T-helper 2 cell treated with Interferon-gamma antibody and Interleukin-4, amounts not matched to agents 5 μg/mL and 100 μg/mL, for 36 hours (primary cell): ENCODE measurements around the gene DYNC2H1.

ENCODE experiments used
- DNase-seq: peaks from one replicate; pipeline ENCODE4 v3.0.0; 2021; ENCODE audit warnings: low spot score
- H3K27ac Mint-ChIP-seq: one replicate; pipeline ENCODE4 v1.8.0; 2021; ENCODE audit warnings: mild to moderate bottlenecking, mixed read lengths
- H3K27me3 Mint-ChIP-seq: one replicate; pipeline ENCODE4 v1.8.0; 2021; ENCODE audit warnings: low read depth, mixed read lengths
- H3K36me3 Mint-ChIP-seq: one replicate; pipeline ENCODE4 v1.8.0; 2021; ENCODE audit warnings: low read depth, mixed read lengths
- H3K4me1 Mint-ChIP-seq: one replicate; pipeline ENCODE4 v1.8.0; 2021; ENCODE audit warnings: low read depth, mixed read lengths
- H3K4me3 Mint-ChIP-seq: one replicate; pipeline ENCODE4 v1.8.0; 2022; ENCODE audit warnings: mild to moderate bottlenecking, moderate library complexity, mixed read lengths
- H3K9me3 Mint-ChIP-seq: one replicate; pipeline ENCODE4 v1.8.0; 2021; ENCODE audit warnings: mixed read lengths

Gene DYNC2H1

DNA sequence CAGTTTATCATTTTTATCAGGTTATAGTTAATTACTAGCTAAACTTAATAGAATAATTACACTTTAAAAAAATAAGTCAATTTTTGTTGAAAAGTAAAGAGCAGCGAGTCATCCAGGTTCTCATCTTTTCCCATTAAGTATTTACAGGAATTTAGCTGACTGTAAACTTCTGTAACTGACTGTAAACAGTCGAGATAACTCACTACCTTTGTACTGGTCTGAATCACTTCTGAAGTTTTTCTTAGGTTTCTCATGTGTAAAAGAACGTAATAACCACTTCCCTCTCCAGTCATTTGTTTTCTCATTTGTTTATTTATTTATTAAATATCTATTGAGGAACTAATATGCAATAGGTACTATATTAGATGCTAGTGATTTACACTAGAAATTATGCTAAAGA lies 270.8 kb downstream of the DYNC2H1 start:
- DNase-seq, result no peak
- Mint-ChIP-seq H3K4me1 (no peaks in the 10 kb centered on the region), H3K36me3 (no peaks in the 10 kb centered on the region), H3K27ac (no peak overlapping the region), H3K9me3 (peaks cover 4% of the 10 kb centered on the region), H3K27me3 (no peaks in the 10 kb centered on the region), H3K4me3 (no peak overlapping the region)

DNA sequence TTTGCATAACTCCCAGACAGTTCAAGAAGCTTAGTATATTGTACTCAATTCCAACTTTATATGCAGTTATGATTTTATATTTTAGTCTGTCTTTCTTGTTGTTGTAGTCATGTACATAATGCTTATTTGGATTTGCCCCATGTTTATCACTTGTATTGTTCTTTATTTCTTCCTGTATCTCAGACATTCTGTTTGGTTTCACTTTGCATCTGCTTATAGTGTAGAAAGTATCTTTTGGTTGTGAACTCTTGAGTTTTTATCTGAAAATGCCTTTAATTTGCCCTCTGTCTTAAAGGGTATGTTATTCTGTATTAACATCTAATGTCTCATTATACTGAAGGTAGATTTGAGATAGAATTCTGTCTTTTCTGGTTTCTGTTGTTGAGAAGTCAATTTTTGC lies 275.4 kb downstream of the DYNC2H1 start:
- Mint-ChIP-seq H3K4me3 (no peak overlapping the region), H3K27ac (no peak overlapping the region), H3K27me3 (no peaks in the 10 kb centered on the region), H3K4me1 (no peaks in the 10 kb centered on the region), H3K36me3 (no peaks in the 10 kb centered on the region), H3K9me3 (peaks cover 4% of the 10 kb centered on the region)
- DNase-seq, result no peak

- H3K36me3 Mint-ChIP-seq, result no peaks in the 10 kb centered on the region
- no peak for DNase-seq
- H3K9me3 Mint-ChIP-seq, result no peaks in the 10 kb centered on the region
- H3K27ac Mint-ChIP-seq, result no peak overlapping the region
- H3K4me1 Mint-ChIP-seq, result no peaks in the 10 kb centered on the region
- H3K27me3 Mint-ChIP-seq, result no peaks in the 10 kb centered on the region
- H3K4me3 Mint-ChIP-seq, result no peak overlapping the region
Observed at GRCh38 chr11:103395612-103396011, 286.4 kb downstream of the DYNC2H1 start.

DNA sequence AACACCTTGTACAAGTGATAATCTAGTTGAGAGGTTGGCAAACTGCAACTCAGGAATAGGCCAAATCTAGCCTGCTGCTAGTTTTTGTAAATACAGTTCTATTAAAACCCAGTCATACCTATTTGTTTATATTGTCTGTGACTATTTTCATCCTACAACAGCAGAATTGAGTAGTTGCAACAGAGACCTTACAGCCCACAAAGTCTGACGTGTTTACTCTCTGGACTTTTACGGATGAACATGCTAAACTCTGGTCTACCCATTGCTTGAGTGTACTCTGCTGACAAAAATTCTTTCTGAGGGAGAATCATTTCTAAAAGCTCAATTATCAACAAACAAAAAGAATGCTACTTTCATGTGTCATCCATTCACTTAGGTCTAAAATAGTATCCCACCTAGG lies 287.0 kb downstream of the DYNC2H1 start:
- Mint-ChIP-seq H3K4me3 (no peak overlapping the region), H3K27ac (no peak overlapping the region), H3K9me3 (no peaks in the 10 kb centered on the region), H3K4me1 (no peaks in the 10 kb centered on the region), H3K27me3 (no peaks in the 10 kb centered on the region), H3K36me3 (no peaks in the 10 kb centered on the region)
- no peak for DNase-seq

DNA sequence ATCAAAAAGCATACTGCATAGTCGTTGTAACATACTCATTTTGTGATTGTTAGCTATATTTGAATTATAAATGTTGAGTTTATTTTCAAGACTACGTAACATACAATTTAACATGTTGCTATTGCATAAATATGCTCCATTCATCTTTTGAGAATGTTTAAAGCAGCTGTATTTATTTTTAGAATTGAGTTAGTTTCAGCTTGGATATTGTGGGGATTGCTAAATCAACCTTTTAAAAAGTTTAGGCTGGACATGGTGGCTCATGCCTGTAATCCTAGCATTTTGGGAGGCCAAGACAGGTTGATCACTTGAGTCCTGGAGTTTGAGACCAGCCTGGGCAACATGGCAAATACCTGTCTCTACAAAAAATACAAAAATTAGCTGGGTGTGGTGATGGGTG lies 288.1 kb downstream of the DYNC2H1 start:
- no peaks in the 10 kb centered on the region for H3K27me3 Mint-ChIP-seq
- no peaks in the 10 kb centered on the region for H3K4me1 Mint-ChIP-seq
- no peak overlapping the region for H3K27ac Mint-ChIP-seq
- H3K9me3 Mint-ChIP-seq, result no peaks in the 10 kb centered on the region
- H3K4me3 Mint-ChIP-seq, result no peak overlapping the region
- H3K36me3 Mint-ChIP-seq, result no peaks in the 10 kb centered on the region
- DNase-seq, result no peak

DNA sequence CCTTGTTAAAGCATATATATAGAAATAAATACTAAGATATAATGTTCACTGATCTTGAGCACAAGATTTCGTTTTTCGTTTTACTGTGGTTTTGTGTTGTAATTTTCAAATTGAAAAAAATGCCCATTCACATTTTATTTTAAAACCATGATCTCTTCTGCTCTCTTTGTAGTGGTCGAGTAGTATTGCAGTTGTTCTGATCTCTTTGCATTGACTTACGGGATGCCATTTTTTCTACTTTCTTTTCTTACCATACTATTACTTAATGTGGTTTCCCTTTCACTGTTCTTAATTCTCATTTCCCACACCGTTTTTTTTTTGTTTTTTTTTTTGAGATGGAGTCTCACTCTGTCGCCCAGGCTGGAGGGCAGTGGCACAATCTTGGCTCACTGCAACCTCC lies 289.6 kb downstream of the DYNC2H1 start:
- no peak overlapping the region for H3K27ac Mint-ChIP-seq

DNA sequence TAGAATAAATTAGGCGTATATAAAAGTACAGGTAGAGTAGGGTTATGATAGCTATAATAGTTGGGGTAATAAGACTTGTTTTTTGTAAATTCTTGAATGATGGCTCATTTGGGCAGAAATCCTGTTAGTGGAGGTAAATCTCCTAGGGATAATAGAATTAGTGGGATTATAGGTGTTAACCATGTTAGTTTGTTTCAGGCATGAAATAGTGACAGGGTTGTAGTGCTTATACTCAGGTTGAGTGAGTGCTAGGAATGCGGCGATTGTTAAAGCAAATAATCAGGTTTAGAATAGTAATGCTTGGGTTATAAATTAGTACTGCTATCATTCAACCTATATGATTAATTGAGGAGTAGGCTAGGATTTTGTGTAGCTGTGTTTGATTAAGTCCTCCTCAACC lies 297.1 kb downstream of the DYNC2H1 start:
- H3K36me3 Mint-ChIP-seq, result no peaks in the 10 kb centered on the region
- no peaks in the 10 kb centered on the region for H3K4me1 Mint-ChIP-seq
- H3K9me3 Mint-ChIP-seq, result no peaks in the 10 kb centered on the region
- no peak overlapping the region for H3K27ac Mint-ChIP-seq
- H3K27me3 Mint-ChIP-seq, result no peaks in the 10 kb centered on the region
- no peak for DNase-seq
- no peak overlapping the region for H3K4me3 Mint-ChIP-seq

More for the DNA sequence above, 289.6 kb downstream of the DYNC2H1 start:
- DNase-seq, result no peak
- Mint-ChIP-seq H3K9me3 (no peaks in the 10 kb centered on the region), H3K27me3 (no peaks in the 10 kb centered on the region), H3K4me1 (no peaks in the 10 kb centered on the region), H3K4me3 (no peak overlapping the region), H3K36me3 (no peaks in the 10 kb centered on the region)

DNA sequence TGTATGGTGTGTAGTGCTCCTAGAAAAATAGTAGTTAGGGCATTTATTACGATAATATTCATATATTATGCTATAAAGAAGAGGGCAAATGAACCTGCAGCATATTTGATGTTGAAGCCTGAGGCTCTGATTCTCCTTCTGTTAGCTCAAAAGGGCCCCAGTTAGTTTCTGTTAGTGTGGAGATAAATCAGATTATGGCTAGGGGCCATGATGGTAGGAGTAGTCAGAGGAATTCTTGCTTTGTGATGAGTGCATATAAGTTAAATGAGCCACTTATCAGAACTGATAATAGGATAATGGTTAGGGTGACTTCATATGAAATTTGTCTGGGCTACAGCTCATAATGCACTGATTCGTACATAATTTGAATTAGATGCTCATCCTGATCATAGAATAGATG lies 298.4 kb downstream of the DYNC2H1 start:
- H3K36me3 Mint-ChIP-seq, result no peaks in the 10 kb centered on the region
- H3K9me3 Mint-ChIP-seq, result no peaks in the 10 kb centered on the region
- no peaks in the 10 kb centered on the region for H3K4me1 Mint-ChIP-seq
- no peak overlapping the region for H3K27ac Mint-ChIP-seq
- H3K27me3 Mint-ChIP-seq, result no peaks in the 10 kb centered on the region
- no peak for DNase-seq
- no peak overlapping the region for H3K4me3 Mint-ChIP-seq

- Mint-ChIP-seq H3K4me1 (no peaks in the 10 kb centered on the region), H3K27ac (no peak overlapping the region), H3K36me3 (no peaks in the 10 kb centered on the region), H3K9me3 (peaks cover 3% of the 10 kb centered on the region), H3K4me3 (no peak overlapping the region), H3K27me3 (no peaks in the 10 kb centered on the region)
- DNase-seq, result no peak
Observed at GRCh38 chr11:103413266-103413888, 304.2 kb downstream of the DYNC2H1 start.

DNA sequence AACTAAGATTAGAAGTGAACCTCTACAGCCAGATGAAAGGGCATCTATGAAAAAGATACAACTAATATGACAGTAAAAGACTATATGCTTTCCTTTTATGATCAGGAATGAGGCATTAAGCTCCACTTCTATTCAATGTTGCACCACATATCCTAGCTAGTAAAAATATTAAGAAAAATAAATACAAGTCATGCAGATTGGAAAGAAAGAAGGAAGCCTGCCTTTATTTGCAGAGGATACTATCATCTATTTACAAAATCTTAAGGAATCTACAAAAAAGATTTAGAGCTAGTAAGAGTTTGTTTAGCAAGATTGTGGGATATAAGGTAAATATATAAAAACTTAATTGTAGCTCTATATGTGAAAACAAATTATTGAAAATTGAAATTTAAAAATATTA lies 308.8 kb downstream of the DYNC2H1 start:
- H3K27ac Mint-ChIP-seq, result no peak overlapping the region
- H3K4me3 Mint-ChIP-seq, result no peak overlapping the region
- no peaks in the 10 kb centered on the region for H3K36me3 Mint-ChIP-seq
- no peak for DNase-seq
- H3K9me3 Mint-ChIP-seq, result peaks cover 3% of the 10 kb centered on the region
- no peaks in the 10 kb centered on the region for H3K4me1 Mint-ChIP-seq
- H3K27me3 Mint-ChIP-seq, result no peaks in the 10 kb centered on the region

- Mint-ChIP-seq H3K36me3 (no peaks in the 10 kb centered on the region), H3K27me3 (no peaks in the 10 kb centered on the region), H3K4me3 (no peak overlapping the region), H3K9me3 (no peaks in the 10 kb centered on the region), H3K4me1 (no peaks in the 10 kb centered on the region), H3K27ac (no peak overlapping the region)
- DNase-seq, result no peak
Observed at GRCh38 chr11:103420593-103420992, 311.4 kb downstream of the DYNC2H1 start.

DNA sequence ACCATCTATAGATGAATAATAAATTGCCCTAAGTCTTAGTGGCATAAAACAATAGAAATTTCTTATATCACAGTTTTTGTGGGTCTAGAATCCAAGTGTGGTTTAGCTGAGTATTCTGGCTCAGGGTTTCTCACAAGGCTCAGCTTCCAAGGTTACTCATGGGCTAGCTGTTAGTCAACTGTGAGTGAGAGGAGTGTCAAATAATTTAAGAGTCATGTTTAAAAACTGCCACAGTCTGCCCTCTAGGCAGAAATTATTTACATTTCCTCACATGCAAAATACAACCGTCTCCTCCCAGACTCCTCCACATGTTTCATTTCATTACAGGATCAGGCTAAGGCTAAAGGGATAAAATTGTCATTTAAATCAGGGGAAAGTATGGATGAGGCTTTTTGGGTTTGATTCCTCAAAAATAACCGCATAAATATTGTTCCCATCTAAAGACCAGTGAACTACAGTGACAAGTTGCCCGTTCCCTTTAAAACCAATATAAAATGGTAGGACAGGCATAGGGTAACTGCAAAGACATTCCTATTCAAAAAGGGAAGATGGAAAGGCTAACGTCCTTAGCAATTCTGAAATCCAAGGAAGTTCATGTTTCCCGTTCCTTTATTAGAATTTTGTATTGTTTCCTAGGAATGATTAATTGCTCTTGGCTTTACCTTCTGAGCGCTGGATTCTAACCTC lies 324.3 kb downstream of the DYNC2H1 start:
- H3K36me3 Mint-ChIP-seq, result no peaks in the 10 kb centered on the region
- no peaks in the 10 kb centered on the region for H3K27me3 Mint-ChIP-seq
- no peak overlapping the region for H3K4me3 Mint-ChIP-seq
- H3K4me1 Mint-ChIP-seq, result no peaks in the 10 kb centered on the region
- H3K9me3 Mint-ChIP-seq, result no peaks in the 10 kb centered on the region
- no peak overlapping the region for H3K27ac Mint-ChIP-seq
- no peak for DNase-seq

DNA sequence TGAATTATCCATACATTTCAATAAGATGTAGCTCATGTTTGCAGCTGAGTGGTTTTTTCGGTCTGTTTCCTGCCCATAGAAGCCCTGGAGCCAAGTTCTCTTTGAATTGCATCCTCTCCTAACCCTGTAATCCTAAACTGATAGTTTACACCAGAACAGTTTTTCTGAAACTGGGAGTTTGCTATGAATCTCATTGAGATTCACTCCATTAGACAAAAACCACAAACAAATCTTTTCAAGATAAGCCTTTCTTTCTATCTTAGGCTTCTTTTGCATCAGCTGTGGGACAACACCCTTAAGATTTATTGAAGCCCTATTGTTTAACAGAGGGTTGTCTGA lies 324.8 kb downstream of the DYNC2H1 start:
- no peaks in the 10 kb centered on the region for H3K9me3 Mint-ChIP-seq
- DNase-seq, result no peak
- no peak overlapping the region for H3K4me3 Mint-ChIP-seq
- H3K27me3 Mint-ChIP-seq, result no peaks in the 10 kb centered on the region
- H3K27ac Mint-ChIP-seq, result no peak overlapping the region
- H3K4me1 Mint-ChIP-seq, result no peaks in the 10 kb centered on the region
- H3K36me3 Mint-ChIP-seq, result no peaks in the 10 kb centered on the region

GRCh38 chr11:103436131-103436770 lies 327.0 kb downstream of the DYNC2H1 start:
- DNase-seq, result no peak
- no peak overlapping the region for H3K27ac Mint-ChIP-seq
- no peaks in the 10 kb centered on the region for H3K4me1 Mint-ChIP-seq
- H3K9me3 Mint-ChIP-seq, result no peaks in the 10 kb centered on the region
- no peak overlapping the region for H3K4me3 Mint-ChIP-seq
- H3K27me3 Mint-ChIP-seq, result no peaks in the 10 kb centered on the region
- no peaks in the 10 kb centered on the region for H3K36me3 Mint-ChIP-seq

- Mint-ChIP-seq H3K27me3 (no peaks in the 10 kb centered on the region), H3K9me3 (no peaks in the 10 kb centered on the region), H3K27ac (no peak overlapping the region), H3K36me3 (no peaks in the 10 kb centered on the region), H3K4me3 (no peak overlapping the region), H3K4me1 (no peaks in the 10 kb centered on the region)
- DNase-seq, result no peak
Observed at GRCh38 chr11:103441021-103441420, 331.8 kb downstream of the DYNC2H1 start.
